Type B pancreatic cell (in vitro differentiated cells): ENCODE data around the gene PAMR1. TPM values are rescaled to one million over a fixed set of nuclear protein-coding genes. Genes with fewer than 3 reads are reported as not detected.

ENCODE experiments used
- DNase-seq: peaks from one replicate; pipeline ENCODE4 v3.0.0; 2021; ENCODE audit warnings: mixed read lengths; ENCODE audit not compliant: unreplicated experiment; ENCODE audit errors: extremely low spot score
- H3K27ac Mint-ChIP-seq: 2 replicates; pipeline ENCODE4 v1.8.0; 2021; ENCODE audit warnings: mild to moderate bottlenecking, mixed read lengths
- H3K27me3 Mint-ChIP-seq: 2 replicates; pipeline ENCODE4 v1.8.0; 2021; ENCODE audit warnings: mixed read lengths
- H3K36me3 Mint-ChIP-seq: 2 replicates; pipeline ENCODE4 v1.8.0; 2021; ENCODE audit warnings: mixed read lengths
- H3K4me1 Mint-ChIP-seq: one replicate; pipeline ENCODE4 v1.8.0; 2021; ENCODE audit warnings: mixed read lengths; ENCODE audit not compliant: unreplicated experiment
- H3K4me3 Mint-ChIP-seq: 2 replicates; pipeline ENCODE4 v1.8.0; 2021; ENCODE audit warnings: mild to moderate bottlenecking, mixed read lengths
- H3K9me3 Mint-ChIP-seq: 2 replicates; pipeline ENCODE4 v1.8.0; 2021; ENCODE audit warnings: mixed read lengths
- total RNA-seq: library from RNA; stranded (reverse); gene quantifications from 2 replicates; pipeline ENCODE4 v1.2.1, GENCODE V29; 2021; ENCODE audit warnings: low replicate concordance
- TF ChIP-seq, protein P1 (sequence below): fragments of 200-600 bp; sonication (generic); conservative IDR thresholded peaks from 2 replicates; pipeline ENCODE4 v1.5.0; 2021; ENCODE audit warnings: antibody characterized with exemption, mild to moderate bottlenecking

The PAMR1 gene
- total RNA-seq, 1 donor from 2014 or later: 14.2 TPM

DNA sequence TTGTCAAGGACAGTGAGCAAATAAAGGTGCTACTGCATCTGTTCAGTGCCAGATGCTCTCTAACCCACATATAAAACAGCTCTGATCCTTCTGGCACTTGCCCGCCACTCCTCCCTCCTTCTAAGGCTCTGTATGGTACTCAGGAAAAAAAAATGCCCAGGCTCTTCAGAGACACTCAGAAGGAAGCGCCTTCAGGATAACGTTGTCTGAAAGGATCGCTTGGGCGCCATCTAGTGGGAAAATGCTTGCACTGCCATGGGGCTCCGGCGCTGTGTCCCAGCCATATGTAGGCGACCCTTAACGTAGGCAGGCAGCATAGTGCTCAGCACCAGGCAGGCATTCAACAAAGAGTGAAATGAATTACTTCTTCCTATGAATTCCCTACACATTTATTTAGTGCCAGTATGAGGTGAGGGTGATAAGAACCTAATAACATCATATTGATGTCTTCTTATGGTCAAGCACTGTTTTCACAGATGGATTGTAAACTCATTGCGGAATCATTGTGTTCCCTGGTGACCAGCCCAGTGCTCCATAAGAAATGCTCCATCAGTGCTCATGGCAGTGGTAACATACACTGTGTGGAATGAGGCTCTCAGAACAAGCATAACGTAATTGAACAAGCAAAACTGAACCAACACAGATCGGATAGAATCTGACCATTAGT, 39.6 kb downstream of the PAMR1 start:
- TF ChIP-seq, protein P1, sequence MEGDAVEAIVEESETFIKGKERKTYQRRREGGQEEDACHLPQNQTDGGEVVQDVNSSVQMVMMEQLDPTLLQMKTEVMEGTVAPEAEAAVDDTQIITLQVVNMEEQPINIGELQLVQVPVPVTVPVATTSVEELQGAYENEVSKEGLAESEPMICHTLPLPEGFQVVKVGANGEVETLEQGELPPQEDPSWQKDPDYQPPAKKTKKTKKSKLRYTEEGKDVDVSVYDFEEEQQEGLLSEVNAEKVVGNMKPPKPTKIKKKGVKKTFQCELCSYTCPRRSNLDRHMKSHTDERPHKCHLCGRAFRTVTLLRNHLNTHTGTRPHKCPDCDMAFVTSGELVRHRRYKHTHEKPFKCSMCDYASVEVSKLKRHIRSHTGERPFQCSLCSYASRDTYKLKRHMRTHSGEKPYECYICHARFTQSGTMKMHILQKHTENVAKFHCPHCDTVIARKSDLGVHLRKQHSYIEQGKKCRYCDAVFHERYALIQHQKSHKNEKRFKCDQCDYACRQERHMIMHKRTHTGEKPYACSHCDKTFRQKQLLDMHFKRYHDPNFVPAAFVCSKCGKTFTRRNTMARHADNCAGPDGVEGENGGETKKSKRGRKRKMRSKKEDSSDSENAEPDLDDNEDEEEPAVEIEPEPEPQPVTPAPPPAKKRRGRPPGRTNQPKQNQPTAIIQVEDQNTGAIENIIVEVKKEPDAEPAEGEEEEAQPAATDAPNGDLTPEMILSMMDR: peak; percentile 95
- H3K4me3 Mint-ChIP-seq: no peak overlapping the region
- peaks cover 4% of the 10 kb centered on the region for H3K4me1 Mint-ChIP-seq
- H3K27me3 Mint-ChIP-seq: peaks cover 28% of the 10 kb centered on the region
- H3K36me3 Mint-ChIP-seq: peaks cover 9% of the 10 kb centered on the region
- H3K27ac Mint-ChIP-seq: no peak overlapping the region
- peaks cover 11% of the 10 kb centered on the region for H3K9me3 Mint-ChIP-seq
- DNase-seq: peak; percentile 87

- peaks cover 34% of the 10 kb centered on the region for H3K27me3 Mint-ChIP-seq
- H3K9me3 Mint-ChIP-seq: peaks cover 11% of the 10 kb centered on the region
- H3K4me3 Mint-ChIP-seq: no peak overlapping the region
- TF ChIP-seq, protein P1: no peak
- H3K4me1 Mint-ChIP-seq: peaks cover 4% of the 10 kb centered on the region
- DNase-seq: no peak
- no peak overlapping the region for H3K27ac Mint-ChIP-seq
- peaks cover 9% of the 10 kb centered on the region for H3K36me3 Mint-ChIP-seq
Measured at GRCh38 chr11:35484435-35484834, 41.0 kb downstream of the PAMR1 start.

DNA sequence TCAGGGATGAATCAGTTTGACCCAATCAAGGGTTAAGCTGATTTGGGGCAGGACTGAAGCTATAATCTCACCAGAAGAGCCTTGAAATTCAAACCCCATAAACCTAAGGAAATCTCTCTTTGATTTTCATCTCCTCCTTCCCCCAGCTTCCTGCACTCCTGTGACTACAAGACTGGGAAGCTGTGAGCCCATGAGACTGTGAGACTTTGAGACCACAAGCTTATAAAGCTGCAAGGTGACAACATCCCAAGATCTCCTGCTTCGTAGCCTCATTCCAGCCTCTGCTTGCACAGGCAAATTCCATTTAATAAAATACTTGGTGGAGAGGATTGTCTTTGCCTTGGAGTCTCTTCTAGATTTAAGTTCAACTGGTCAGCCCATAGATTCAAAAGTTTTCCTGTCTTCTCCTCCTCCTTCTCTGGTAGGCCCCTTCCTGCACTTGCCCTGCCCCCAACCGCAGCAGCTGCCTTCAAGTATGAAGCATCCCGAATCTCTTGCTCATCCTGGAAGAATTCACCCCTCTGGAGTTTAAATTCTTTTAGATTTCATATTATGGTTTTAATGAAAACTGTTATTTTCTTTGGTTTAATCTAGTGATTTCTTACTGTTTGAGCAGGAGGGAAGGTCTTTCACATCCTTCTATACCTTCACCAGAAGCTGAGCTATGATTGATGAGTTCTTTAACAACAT, 42.1 kb downstream of the PAMR1 start:
- TF ChIP-seq, protein P1: no peak
- Mint-ChIP-seq H3K4me3 (no peak overlapping the region), H3K4me1 (peaks cover 4% of the 10 kb centered on the region), H3K36me3 (peaks cover 9% of the 10 kb centered on the region), H3K27me3 (peaks cover 36% of the 10 kb centered on the region), H3K27ac (no peak overlapping the region), H3K9me3 (peaks cover 11% of the 10 kb centered on the region)
- DNase-seq: no peak

- no peak for DNase-seq
- H3K4me1 Mint-ChIP-seq: no peaks in the 10 kb centered on the region
Measured at GRCh38 chr11:35479731-35480130, 45.7 kb downstream of the PAMR1 start.

DNA sequence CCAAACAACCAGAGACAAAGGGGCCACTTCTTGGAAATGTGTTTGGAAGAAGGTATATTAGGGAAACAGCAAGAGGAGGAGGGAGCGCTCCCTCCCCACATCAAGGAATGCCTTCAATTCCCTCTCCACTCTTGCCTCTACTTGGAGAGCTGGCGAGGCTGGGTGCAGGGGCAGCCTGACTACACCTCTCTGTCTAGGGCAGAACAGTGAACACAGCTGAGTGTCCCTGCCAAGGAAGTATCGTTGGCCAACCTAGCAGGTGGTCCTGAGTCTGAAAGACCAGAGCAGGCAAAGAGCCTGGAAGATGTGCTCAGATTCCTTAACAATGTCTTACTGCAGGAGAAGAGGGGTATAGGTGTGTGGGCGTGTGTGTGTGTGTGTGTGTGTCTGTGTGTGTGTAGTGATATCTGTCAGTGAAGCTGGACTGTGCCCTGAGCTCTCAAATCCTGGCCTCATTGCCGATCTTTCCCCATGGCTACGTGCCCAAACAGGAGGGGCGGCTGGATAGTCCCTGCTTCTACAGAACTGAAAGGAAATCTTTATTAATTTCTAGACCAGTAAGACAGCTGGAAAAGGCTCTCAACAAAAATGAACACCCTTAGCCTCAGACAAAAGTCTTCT, 46.8 kb downstream of the PAMR1 start:
- H3K9me3 Mint-ChIP-seq: peaks cover 9% of the 10 kb centered on the region
- peaks cover 22% of the 10 kb centered on the region for H3K27me3 Mint-ChIP-seq
- H3K36me3 Mint-ChIP-seq: peaks cover 5% of the 10 kb centered on the region
- no peak for DNase-seq
- TF ChIP-seq, protein P1: no peak
- no peak overlapping the region for H3K27ac Mint-ChIP-seq
- no peaks in the 10 kb centered on the region for H3K4me1 Mint-ChIP-seq
- no peak overlapping the region for H3K4me3 Mint-ChIP-seq

More at GRCh38 chr11:35479731-35480130, 45.7 kb downstream of the PAMR1 start:
- TF ChIP-seq, protein P1: no peak
- Mint-ChIP-seq H3K9me3 (peaks cover 11% of the 10 kb centered on the region), H3K27me3 (peaks cover 25% of the 10 kb centered on the region), H3K36me3 (peaks cover 9% of the 10 kb centered on the region), H3K27ac (no peak overlapping the region), H3K4me3 (no peak overlapping the region)
